MM.1S (cell line): ENCODE data around the gene HSDL1.
A peak's percentile ranks its signal among the peaks of the same experiment; 100 is the strongest.

Source experiments
- DNase-seq: peaks from one replicate; pipeline ENCODE4 v3.0.0-alpha.2; 2015
- H2AFZ ChIP-seq: fragments of 300-600 bp; sonication (generic); 2 replicates; pipeline ENCODE4 v1.6.0; 2016; ENCODE audit warnings: antibody characterized with exemption, low read length
- H3F3A ChIP-seq: fragments of 300-600 bp; sonication (generic); 2 replicates; pipeline ENCODE4 v1.6.1; 2016; ENCODE audit warnings: mild to moderate bottlenecking, antibody characterized with exemption, low read length, moderate library complexity, mixed read lengths; ENCODE audit not compliant: insufficient read depth
- H3K27ac ChIP-seq: fragments of 300-600 bp; sonication (generic); 2 replicates; pipeline ENCODE4 v1.5.1; 2016; ENCODE audit warnings: mild to moderate bottlenecking, low read length
- H3K27me3 ChIP-seq: fragments of 300-600 bp; sonication (generic); replicated peaks from 2 replicates; pipeline ENCODE4 v1.6.0; 2016; ENCODE audit warnings: low read length; ENCODE audit not compliant: insufficient read depth
- H3K36me3 ChIP-seq: fragments of 300-600 bp; sonication (generic); replicated peaks from 2 replicates; pipeline ENCODE4 v1.6.1; 2016; ENCODE audit warnings: mild to moderate bottlenecking, low read length, mixed read lengths; ENCODE audit not compliant: insufficient read depth
- H3K4me1 ChIP-seq: fragments of 300-600 bp; sonication (generic); 2 replicates; pipeline ENCODE4 v1.6.1; 2016; ENCODE audit warnings: low read length, mixed read lengths
- H3K4me2 ChIP-seq: fragments of 300-600 bp; sonication (generic); 2 replicates; pipeline ENCODE4 v1.6.0; 2016; ENCODE audit warnings: low read depth, low read length
- H3K4me3 ChIP-seq: fragments of 300-600 bp; sonication (generic); 2 replicates; pipeline ENCODE4 v1.5.1; 2016; ENCODE audit warnings: low read length, mixed read lengths
- H3K79me2 ChIP-seq: fragments of 300-600 bp; sonication (generic); 2 replicates; pipeline ENCODE4 v1.6.1; 2016; ENCODE audit warnings: mixed run types, low read length, mixed read lengths
- H3K9ac ChIP-seq: fragments of 300-600 bp; sonication (generic); 2 replicates; pipeline ENCODE4 v1.6.1; 2016; ENCODE audit warnings: low read length, mixed read lengths
- H3K9me2 ChIP-seq: fragments of 300-600 bp; sonication (generic); replicated peaks from 2 replicates; pipeline ENCODE4 v1.6.1; 2016; ENCODE audit warnings: mild to moderate bottlenecking, low read length, mixed read lengths; ENCODE audit not compliant: insufficient read depth
- H3K9me3 ChIP-seq: fragments of 300-600 bp; sonication (generic); replicated peaks from 2 replicates; pipeline ENCODE4 v1.6.1; 2016; ENCODE audit warnings: mild to moderate bottlenecking, low read length, mixed read lengths; ENCODE audit not compliant: insufficient read depth
- H4K20me1 ChIP-seq: fragments of 300-600 bp; sonication (generic); 2 replicates; pipeline ENCODE4 v1.6.1; 2016; ENCODE audit warnings: mild to moderate bottlenecking, low read length, moderate library complexity, mixed read lengths; ENCODE audit not compliant: insufficient read depth
- EZH2 ChIP-seq: fragments of 300-600 bp; sonication (generic); optimal IDR thresholded peaks from 2 replicates; pipeline ENCODE3; 2017; ENCODE audit warnings: low read depth, mild to moderate bottlenecking, antibody characterized with exemption, low read length, mixed read lengths
- EZH2phosphoT487 ChIP-seq: fragments of 300-600 bp; sonication (generic); IDR thresholded peaks from 2 replicates; pipeline ENCODE4 v1.6.1; 2018; ENCODE audit warnings: antibody characterized with exemption, low read length
- TF ChIP-seq, protein P1 (sequence below): fragments of 300-600 bp; sonication (generic); IDR thresholded peaks from 2 replicates; pipeline ENCODE4 v1.5.1; 2016; ENCODE audit warnings: antibody characterized with exemption, low read length, mixed read lengths

The HSDL1 gene

GRCh38 chr16:84093120-84093878 is 51.7 kb downstream of the HSDL1 start:
- Histone ChIP-seq H3K4me1 (peaks cover 17% of the 10 kb centered on the region), H3K9me2 (no peaks in the 10 kb centered on the region), H3K9ac (no peak overlapping the region), H3F3A (peaks cover 13% of the 10 kb centered on the region), H3K4me3 (no peak overlapping the region), H3K9me3 (no peaks in the 10 kb centered on the region), H2AFZ (no peak overlapping the region), H3K27me3 (no peaks in the 10 kb centered on the region), H3K4me2 (no peak overlapping the region), H3K27ac (no peak overlapping the region), H3K36me3 (no peaks in the 10 kb centered on the region; the same call in 1 of the 2 replicates), H4K20me1 (no peaks in the 10 kb centered on the region), H3K79me2 (peaks cover 41% of the 10 kb centered on the region)
- TF ChIP-seq, protein P1, sequence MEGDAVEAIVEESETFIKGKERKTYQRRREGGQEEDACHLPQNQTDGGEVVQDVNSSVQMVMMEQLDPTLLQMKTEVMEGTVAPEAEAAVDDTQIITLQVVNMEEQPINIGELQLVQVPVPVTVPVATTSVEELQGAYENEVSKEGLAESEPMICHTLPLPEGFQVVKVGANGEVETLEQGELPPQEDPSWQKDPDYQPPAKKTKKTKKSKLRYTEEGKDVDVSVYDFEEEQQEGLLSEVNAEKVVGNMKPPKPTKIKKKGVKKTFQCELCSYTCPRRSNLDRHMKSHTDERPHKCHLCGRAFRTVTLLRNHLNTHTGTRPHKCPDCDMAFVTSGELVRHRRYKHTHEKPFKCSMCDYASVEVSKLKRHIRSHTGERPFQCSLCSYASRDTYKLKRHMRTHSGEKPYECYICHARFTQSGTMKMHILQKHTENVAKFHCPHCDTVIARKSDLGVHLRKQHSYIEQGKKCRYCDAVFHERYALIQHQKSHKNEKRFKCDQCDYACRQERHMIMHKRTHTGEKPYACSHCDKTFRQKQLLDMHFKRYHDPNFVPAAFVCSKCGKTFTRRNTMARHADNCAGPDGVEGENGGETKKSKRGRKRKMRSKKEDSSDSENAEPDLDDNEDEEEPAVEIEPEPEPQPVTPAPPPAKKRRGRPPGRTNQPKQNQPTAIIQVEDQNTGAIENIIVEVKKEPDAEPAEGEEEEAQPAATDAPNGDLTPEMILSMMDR = no peak
- TF ChIP-seq EZH2 = no peak
- no peak for TF ChIP-seq EZH2phosphoT487
- DNase-seq = no peak

DNA sequence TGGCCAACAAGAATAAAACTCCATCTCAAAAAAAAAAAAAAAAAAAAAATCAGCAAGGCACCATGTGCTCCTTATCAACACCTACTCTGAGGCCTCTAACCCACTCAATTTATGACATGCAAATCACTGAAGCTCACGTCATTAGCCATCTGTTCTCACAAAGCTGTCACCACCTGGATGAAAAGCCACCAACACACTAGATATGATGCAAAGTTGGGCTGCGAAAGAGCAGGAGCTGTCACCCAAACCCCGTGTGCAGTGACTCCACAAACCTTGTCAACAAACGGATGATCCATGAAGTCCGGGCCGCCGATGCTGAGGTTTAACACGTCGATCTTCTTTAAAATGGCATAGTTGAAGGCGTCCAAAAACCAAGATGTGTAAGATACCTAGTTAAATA is 53.5 kb downstream of the HSDL1 start:
- H4K20me1 ChIP-seq = no peaks in the 10 kb centered on the region
- no peaks in the 10 kb centered on the region; the same call in 1 of the 2 replicates for H3K36me3 ChIP-seq
- H3F3A ChIP-seq = peaks cover 23% of the 10 kb centered on the region
- H3K4me2 ChIP-seq = no peak overlapping the region
- H3K9me2 ChIP-seq = no peaks in the 10 kb centered on the region
- H3K27me3 ChIP-seq = no peaks in the 10 kb centered on the region
- H3K27ac ChIP-seq = no peak overlapping the region
- no peaks in the 10 kb centered on the region for H3K9me3 ChIP-seq
- no peak for TF ChIP-seq EZH2phosphoT487
- TF ChIP-seq EZH2 = no peak
- TF ChIP-seq, protein P1 = no peak
- no peak for DNase-seq
- peaks cover 32% of the 10 kb centered on the region for H3K79me2 ChIP-seq
- no peak overlapping the region for H3K9ac ChIP-seq
- H3K4me1 ChIP-seq = peaks cover 36% of the 10 kb centered on the region
- no peak overlapping the region for H3K4me3 ChIP-seq
- no peak overlapping the region for H2AFZ ChIP-seq

- Histone ChIP-seq H3K9ac (no peak overlapping the region), H3K4me1 (peaks cover 44% of the 10 kb centered on the region), H3K27ac (peak overlapping the region; percentile 95; the same call in 1 of the 2 replicates), H3K27me3 (no peaks in the 10 kb centered on the region), H4K20me1 (no peaks in the 10 kb centered on the region), H3K4me3 (no peak overlapping the region), H3K79me2 (peaks cover 24% of the 10 kb centered on the region), H3K36me3 (no peaks in the 10 kb centered on the region; the same call in 1 of the 2 replicates), H2AFZ (no peak overlapping the region), H3K9me3 (no peaks in the 10 kb centered on the region), H3F3A (peaks cover 31% of the 10 kb centered on the region), H3K9me2 (no peaks in the 10 kb centered on the region), H3K4me2 (no peak overlapping the region)
- TF ChIP-seq EZH2 (no peak), EZH2phosphoT487 (no peak)
- TF ChIP-seq, protein P1 = no peak
- DNase-seq = no peak
These were observed 54.8 kb downstream of the HSDL1 start for GRCh38 chr16:84090211-84090610.
